Eye (tissue), 1 donor: ENCODE measurements around the gene FNIP2.

Experiments used
- DNase-seq: peaks from one replicate; pipeline ENCODE4 v3.0.0-alpha.2; 2015

FNIP2 gene

DNA sequence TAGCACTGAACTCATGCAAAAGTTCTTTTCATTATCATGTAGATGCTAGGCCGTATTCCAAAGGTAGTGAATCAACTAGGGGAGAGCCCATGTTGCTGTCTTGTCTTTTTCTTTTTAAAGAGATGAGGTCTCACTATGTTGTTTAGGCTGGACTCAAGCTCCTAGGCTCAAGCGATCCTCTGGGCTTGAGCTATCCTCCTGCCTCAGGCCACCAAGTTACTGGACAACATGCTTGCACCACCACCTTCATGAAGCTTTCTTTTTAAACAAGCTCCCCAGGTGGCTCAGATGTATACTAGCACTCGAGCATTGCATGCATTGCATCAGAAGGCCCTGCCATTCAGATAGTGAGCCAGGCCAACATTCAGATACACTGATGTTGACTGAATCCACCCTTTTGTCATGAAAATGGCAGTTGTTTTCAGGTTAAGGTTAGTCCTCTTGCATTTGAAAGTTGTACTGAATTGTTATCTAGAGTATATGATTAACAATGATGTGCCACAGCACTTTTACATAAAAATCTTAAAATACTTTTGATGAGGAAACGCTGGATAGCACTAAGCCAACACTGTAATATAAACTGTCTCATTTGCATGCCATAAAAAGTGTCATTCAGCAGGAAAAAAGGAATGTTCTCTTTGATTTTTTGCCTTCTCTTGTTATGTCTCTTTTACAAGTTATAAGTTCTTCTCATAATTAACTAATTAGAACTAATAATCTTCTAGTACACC lies 76.7 kb downstream of the FNIP2 start:
- DNase-seq = no peak

DNA sequence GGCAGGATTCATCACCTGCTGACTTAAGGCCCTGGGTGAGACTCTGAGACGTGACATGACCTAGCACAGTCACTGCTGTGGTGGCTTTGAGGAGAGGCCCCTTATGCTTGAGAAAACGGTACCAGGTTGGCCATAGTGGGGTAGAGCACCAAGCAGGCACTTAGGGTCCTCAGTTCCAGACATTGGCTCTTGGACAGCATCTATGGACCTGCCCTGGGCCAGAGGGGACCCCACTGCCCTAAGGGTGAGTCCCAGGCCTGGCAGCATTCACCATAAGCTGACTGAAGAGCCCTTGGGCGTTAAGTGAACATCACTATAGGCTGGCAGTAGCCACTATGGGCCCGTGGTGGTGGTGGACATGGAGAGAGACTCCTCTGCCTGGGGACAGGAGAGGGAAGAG lies 78.7 kb downstream of the FNIP2 start:
- no peak for DNase-seq

DNA sequence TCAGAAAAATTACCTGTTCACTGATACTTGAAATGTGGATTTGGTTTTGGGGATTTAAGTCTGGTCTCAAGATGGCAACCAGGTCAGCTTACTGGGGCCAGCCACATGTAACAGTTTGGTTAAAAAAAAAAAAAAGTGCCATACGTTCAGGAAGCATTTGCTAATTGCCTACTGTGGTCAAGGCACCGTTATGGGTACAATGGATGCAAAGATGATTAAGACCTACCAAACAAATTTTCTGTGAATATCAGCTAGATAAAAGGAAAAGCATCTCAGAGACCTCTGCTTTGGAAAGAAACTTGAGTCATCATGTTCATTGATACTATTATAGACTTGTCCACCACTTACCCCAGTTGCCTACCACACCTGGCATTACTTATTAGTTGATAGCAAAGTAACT lies 80.9 kb downstream of the FNIP2 start:
- DNase-seq = no peak

DNA sequence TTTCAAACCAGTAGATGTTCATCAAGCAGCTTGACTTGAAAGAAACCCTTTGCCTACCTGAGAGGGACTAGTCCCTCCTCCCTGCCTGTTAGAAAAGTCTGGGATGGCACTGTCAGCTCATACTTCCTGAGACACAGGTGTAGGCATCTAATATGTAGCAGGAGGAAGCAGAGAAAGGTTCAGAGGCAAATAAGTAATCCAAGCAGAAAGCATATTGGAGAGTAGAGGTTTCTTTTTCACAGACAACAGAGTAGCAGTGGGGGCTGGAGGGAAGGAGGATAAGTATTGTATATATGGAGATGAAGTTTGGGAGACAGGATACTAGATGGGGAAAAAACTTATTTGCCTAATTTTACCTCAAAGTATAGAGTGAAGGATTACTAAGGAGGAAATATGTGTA lies 81.5 kb downstream of the FNIP2 start:
- DNase-seq = no peak

DNA sequence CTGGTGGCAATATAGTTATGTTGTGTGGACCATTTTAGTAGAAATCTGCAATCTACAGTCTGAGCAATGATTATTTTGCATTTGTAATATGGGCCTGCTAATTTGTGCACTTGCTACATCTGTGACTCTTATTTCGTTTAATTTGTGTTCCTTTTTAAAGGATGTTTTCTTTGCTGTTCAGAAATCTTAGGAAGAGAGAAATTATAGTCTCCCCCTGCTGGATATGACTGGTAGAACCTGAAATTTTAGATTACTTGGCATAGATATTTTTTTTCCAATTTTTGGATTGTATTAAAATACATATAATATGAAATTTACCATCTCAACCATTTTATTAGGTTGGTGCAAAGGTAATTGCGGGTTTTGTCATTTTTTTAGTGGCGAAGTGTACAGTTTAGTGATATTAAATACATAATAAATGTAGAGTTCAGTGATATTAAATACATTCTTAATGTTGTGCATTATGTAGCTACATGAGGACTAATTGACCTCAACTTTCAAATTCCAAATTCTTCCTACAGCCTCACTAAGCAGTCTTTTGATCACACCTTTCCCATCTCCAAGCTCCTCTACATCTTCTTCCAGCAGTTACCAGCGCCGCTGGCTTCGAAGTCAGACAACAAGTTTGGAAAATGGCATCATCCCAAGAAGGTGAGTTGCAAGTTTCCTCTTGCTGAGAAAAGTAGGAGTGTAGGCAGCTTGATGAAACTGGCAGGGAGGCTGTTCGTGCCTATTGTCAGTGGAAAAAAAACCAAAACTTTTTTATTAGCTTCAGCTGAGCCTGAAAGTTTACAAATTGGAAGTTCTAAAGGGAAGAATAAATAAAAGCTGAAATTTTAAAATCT lies 82.2 kb downstream of the FNIP2 start:
- peak; percentile 73 for DNase-seq

DNA sequence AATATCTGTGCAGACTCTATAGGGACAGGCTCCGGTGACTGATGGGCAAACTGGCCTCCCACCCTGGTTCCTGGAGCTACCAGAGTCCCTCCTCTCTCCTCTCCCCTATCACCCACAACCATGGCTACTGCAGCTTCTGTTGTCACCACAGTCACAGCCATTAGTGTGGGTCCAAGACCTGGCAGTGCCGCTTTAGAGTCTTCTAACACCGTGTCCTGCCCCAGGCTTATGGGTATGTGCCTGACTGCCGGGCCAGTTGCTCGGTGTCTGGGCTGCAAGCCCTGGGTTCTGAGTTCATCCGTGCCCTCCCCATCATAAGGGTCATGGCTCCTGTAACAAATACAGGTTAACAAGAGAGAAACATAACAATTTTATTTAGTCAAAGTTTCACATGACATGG lies 85.4 kb downstream of the FNIP2 start:
- DNase-seq = no peak

DNA sequence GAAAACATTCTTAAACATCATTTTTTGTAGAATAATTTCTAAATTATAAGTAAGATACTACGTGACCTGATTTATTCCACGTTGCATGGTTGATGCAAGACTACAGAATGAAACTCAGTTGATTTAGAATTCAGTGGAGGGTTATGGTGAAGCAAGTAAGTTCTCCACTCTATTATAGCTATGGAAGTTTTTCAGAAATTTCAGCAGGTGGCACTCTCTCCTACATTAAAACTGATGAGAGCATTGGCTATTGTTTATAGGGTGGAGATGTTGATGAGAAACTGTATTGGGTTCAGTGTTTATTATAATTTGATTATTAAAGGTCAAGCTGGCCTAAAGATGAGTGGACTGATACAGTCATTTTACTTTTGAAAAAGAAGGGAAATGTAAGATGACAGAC lies 88.0 kb downstream of the FNIP2 start:
- DNase-seq = peak; percentile 58

DNA sequence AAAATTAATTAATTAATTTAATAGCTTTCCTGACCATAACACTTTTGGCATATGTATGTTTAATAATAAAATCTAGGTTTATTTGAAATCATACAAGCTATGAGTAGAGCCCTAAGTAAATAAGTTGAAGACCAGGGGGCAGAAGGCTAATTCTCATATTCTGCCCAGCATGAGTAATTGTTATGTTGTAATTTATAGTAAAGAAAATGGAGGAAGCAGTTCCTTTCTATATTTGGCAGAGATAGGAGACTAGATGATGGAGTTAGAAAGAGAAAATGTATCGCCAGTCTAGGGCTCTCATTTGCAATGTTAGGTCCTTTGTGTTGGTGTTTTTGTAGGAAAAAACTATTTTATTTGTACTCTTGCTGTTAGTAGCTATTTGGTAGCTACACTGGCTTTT lies 89.1 kb downstream of the FNIP2 start:
- DNase-seq = no peak

DNA sequence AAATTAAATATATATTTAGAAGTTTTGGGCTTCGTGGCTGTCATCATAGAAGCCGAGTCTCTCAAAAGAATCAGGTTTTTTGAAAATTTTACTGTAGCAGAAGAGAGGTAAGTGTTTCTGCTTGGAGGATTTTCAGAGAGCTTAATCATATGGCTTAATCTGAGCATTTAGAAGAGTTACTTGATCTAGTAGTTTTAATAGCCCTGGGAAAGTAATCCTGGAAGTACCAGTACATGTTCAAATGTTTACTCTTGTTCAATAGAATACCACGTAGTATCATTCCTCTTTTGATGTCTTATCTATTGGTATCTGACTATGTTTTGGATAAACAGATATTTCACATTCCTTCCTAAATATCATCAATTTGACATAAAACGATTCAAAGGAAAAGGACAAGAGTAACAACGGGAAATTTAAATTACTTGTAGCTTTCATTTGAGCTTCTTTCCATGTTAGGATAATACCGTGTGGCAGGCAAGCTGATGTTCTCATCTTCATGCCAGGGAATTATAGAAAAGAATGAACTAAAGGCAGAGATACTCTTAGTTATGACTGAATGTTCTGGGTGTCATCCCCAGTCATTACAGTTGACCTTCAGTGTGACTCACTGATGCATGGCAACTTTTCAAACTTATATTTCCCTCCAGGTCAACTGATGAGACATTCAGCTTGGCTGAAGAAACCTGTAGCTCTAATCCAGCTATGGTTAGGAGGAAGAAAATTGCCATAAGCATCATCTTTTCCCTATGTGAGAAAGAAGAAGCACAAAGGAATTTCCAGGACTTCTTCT lies 89.8 kb downstream of the FNIP2 start:
- DNase-seq = no peak

DNA sequence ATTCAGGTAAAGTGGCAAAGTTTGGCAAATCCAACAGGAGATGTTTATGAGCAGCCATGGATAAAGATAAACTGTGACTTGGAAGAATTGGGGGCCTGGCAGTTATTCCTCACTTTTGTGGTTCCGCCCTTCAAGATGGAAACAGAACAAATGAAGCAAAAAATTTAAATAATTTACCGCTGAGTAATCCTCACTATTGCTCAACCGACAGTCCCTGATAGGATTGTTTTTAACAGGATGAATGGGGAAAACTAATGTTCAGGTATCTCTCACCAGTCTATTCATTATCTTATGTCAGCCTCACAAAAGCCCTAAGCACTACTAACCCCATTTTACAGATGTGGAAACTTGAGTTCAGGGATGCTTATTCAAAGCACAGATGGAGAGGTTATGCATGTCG lies 90.8 kb downstream of the FNIP2 start:
- no peak for DNase-seq

DNA sequence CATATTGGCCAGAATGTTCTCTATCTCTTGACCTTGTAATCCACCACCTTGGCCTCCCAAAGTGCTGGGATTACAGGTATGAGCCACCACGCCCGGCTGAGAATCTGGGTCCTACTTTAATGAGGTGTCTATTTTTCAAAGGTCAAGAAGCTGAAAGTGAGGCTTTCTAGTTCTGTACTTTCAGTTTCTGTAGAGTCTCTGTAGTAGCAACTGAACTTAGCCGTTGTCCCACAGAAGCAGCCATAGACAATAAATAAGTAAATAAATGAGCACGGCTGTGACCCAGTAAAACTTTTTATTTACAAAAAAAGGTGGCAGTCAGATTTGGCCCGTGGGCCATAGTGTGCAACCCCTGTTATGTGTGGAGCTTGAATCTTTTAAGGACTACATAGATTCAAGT lies 92.0 kb downstream of the FNIP2 start:
- DNase-seq = no peak

DNA sequence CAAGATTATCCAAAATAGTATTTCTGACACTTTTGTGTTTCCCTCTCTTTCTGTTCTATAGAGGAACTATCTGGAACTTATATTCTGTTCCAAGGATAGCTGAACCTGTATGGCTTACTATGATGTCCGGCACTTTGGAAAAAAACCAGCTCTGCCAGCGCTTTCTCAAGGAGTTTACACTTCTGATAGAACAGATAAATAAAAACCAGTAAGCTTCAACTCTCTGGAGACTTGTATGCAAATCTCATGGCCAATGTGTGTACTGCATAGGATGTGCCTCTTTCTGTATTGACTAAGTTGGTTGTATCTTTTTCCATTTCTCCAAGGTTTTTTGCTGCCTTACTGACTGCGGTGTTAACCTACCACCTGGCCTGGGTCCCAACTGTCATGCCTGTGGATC lies 92.5 kb downstream of the FNIP2 start:
- no peak for DNase-seq

DNA sequence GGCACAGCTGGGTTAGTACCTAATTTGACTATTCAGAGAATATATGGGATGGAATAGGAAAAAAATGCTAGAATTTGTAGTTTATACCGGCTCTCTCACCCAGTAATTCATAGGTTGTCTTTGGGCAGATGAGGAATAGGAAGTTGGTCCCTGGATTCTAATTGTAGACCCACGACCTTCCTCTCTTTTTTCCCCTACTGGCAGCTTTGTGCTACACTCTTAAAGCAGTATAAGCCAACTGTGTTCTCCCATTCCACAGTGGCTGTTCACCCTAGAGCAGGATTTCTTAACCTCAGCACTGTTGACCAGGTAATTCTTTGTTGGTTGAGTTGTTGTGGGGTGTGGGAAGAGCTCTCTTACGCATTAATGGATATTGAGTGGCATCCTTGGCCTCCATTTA lies 92.9 kb downstream of the FNIP2 start:
- DNase-seq = no peak

DNA sequence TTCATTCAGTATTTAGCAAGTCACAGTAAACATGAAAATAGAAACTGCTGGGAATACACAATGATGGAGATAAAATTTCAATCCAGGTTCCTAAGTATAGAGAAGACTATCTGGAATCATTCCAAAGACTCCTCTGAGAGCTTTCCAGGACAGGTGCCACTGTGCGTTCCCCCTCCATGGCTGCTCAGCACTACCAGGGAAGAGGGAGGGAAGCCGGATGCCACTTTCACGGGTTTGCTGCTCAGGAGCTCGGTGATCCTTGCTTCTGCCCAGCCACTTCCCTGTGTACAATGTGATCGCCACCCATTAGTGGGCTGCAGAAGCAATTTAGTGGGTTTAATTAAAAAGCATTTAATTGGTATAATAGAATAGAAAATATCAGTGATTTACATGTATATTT lies 94.5 kb downstream of the FNIP2 start:
- no peak for DNase-seq

DNA sequence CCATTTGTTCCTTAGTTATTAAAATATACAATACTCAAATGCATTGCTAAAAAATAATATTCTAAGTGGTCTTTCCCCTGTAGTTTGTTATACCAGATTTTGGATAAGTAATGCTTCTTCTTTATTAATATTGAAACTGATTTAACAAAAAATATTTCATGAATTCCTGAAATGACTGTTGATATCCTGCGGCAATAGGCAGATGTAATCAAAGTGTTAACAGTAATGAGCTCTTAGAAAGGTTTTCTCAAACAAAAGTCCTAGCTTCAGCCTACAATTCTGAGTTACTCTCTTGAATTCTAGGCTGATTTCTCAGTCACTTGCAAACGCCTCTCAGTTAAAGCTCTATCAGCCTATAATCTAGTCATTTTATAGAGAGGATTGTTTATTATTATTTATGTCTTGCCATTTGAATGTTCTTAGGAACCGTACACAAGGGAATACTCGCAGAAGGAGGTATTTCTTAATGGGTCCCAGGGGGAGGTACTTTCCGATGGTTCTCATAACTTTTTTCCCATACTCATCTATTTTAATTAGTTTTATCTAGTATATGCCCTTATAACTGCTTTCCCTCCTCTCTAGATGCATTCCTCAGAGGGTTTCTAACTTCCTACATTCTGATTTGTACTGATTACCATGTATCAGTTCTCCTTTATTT lies 96.8 kb downstream of the FNIP2 start:
- no peak for DNase-seq

DNA sequence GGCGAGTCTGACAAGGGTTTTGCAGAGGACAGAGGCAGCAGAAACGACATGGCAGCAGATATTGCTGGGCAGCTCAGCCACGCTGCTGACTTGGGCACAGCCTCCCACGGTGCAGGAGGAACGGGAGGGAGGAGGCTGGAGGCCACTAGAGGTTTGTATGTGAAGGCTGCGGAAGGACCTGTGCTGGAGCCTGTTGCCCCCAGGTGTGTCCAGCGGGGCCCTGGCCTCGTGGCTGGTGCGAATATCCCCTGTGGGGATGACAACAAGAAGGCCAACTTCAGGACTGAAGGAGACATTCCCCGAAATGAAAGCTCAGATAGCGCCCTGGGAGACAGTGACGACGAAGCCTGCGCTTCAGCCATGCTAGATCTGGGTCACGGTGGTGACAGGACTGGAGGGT lies 100.2 kb downstream of the FNIP2 start:
- DNase-seq = no peak

DNA sequence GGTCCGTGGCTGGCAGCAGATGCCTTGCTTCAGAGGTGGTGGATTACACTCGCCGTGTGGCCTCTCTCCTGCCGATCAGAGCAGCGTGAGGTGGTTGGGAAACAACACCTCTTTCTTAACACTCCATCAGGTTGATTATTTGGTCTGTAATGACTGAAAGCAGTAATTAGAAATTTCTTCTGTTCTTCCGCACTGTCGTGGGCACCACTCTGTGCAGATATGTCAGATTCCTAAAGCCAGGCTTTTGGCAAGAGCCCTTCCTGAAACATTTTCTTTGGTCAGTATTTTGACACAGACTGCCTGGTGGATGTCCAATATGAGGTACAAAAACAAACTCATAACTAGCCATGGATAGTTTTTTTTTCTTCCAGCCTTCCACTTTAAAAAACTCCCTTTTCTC lies 100.9 kb downstream of the FNIP2 start:
- DNase-seq = no peak

DNA sequence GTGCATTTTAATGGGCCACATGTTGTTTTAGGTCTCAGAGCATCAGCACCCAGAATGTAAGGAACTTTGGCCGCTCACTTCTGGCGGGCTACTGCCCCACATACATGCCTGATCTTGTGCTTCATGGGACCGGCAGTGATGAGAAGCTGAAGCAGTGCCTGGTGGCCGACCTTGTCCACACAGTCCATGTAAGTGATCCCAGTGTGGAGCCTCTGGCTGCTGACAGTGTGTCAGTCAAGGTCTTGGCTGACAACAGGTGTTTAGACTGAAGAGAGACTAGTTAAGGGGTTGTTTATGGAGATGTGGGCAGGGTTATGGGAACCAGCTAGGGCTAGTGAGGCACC lies 101.4 kb downstream of the FNIP2 start:
- DNase-seq = no peak

DNA sequence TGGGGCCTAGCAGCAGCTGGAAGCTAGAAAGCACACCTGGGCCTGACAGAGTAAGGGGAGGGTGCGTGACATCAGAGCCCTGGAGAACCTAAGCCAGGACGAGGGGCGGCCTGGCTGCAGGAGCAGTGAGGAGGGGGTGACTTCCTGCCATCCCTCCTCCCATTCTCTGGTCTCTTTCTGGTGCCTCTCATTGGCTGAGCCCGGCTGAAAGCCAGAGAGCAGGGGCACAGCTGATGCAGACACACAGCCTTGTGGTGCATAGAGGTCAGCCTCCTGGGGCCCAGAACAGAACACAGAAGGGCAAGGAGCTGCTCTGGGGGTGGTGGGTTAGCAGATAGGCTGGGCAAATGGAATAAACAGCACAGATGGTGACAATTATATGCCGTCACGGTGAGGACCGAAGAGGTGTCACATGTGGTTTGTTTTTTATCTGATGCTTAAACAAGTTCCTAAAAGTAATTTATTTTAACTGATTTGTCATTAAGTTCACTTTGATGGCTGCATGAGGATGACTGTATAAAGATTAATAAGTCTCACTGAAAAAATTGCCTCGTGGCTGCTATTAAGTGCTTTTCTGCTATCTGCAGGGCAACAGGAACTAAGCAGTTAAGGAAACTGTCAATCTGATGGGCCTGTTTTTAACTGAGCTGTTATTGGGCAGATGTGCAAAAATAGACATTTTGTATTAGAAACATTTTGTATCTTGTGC lies 102.0 kb downstream of the FNIP2 start:
- DNase-seq = peak; percentile 63

DNA sequence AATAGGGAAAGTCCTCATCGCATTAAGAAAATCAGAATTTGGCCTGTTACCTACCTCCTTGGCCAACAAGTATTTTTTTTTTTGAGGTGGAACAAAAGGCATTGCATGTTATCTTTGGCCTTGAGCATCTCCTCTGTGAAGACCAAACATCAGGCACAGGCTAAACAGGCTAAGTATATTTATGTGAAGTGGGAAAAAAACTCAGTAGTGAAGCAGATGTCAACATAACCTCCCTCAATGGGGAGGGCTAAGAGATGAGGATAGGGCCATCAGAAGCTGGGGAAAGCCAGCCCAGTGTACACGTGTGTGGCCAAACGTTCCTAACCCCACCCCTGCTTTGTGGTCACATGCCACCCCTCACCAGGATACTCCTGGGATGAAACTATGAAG lies 102.5 kb downstream of the FNIP2 start:
- no peak for DNase-seq

DNA sequence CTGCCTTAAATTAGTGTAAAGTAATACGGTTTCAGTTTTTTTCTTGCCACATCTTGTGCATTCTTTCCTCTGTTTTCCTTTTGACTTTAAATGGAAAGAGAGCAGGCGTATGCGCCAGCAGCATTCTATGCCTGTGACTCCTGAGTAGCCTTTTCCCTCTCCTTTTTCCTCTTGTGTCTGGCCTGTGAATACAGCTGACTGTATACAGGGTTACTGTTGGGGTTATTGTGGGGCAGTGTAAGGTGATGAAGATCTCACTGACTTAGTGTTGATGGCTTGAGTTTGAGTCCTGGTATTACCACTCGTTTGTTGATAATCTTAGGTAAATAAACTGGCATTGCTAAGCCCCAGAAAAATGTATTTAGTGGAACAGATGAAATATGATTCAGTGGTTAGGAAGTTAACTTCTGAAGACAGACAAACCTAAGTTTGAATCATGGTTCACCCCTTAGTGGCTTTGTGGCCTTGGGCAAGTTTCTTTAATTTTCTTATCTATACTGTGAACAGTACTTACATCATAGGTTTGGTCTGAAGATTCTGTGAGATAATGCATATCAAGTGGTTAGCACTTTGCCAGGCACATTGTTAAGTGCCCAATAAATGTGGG lies 105.1 kb downstream of the FNIP2 start:
- DNase-seq = peak; percentile 56

DNA sequence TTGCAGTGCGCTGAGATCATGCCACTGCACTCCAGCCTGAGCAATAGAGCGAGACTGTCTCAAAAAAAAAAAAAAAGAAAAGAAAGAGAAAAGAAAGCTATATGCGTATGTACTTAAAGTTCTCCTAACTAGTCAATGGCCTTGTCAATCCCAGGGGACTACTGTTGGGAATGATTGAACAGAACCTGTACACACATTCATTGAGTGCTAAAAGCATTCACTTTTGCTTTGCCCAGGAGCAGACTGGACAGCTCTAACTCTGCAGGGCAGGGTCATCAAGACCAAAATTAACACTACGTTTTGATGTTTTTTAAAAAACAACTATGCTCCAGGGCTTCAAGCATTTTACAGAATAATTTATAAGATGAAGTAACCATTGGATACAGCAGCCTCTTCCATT lies 106.2 kb downstream of the FNIP2 start:
- no peak for DNase-seq
